WTC11 (cell line): ENCODE measurements around the gene OR10R2. TPM values are rescaled to one million over a fixed set of nuclear protein-coding genes. Genes with fewer than 3 reads are reported as not detected.

Experiments
- ATAC-seq: fragments of 200-7000 bp; cut with Tn5 transposase; 2 replicates; pipeline ENCODE4 v1.10.0; 2021; ENCODE audit warnings: mild to moderate bottlenecking, moderate library complexity
- CTCF ChIA-PET: fragments of 300-600 bp; sonication (Branson Sonifier 250); formaldehyde crosslinking; loops from one replicate; lab custom pipeline; 2021; ENCODE audit warnings: antibody characterized with exemption; lab: Charles Lee
- POLR2A ChIA-PET: fragments of 350-600 bp; sonication (Branson Sonifier 250); formaldehyde crosslinking; loops from one replicate; lab custom pipeline; 2021; ENCODE audit warnings: antibody characterized with exemption; lab: Charles Lee
- DNase-seq: peaks from one replicate; pipeline ENCODE4 v3.0.0; 2021; ENCODE audit warnings: low spot score
- H3K27ac Mint-ChIP-seq: 2 replicates; pipeline ENCODE4 v1.8.0; 2021; ENCODE audit warnings: mixed read lengths
- H3K27me3 Mint-ChIP-seq: 2 replicates; pipeline ENCODE4 v1.8.0; 2021; ENCODE audit warnings: low read depth, mild to moderate bottlenecking, moderate library complexity, mixed read lengths
- H3K36me3 Mint-ChIP-seq: 2 replicates; pipeline ENCODE4 v1.8.0; 2021; ENCODE audit warnings: mixed read lengths
- H3K4me1 Mint-ChIP-seq: 2 replicates; pipeline ENCODE4 v1.8.0; 2022; ENCODE audit warnings: mixed read lengths
- H3K4me3 Mint-ChIP-seq: 2 replicates; pipeline ENCODE4 v1.8.0; 2021; ENCODE audit warnings: mild to moderate bottlenecking, moderate library complexity, mixed read lengths
- H3K9me3 Mint-ChIP-seq: 2 replicates; pipeline ENCODE4 v1.8.0; 2021; ENCODE audit warnings: mixed read lengths
- CBFB ChIP-seq: sonication (generic); formaldehyde crosslinking; IDR thresholded peaks from 2 replicates; pipeline ENCODE4 v1.8.1; 2022; ENCODE audit warnings: mild to moderate bottlenecking, low read depth, missing genetic modification reagents
- ELF4 ChIP-seq: sonication (generic); formaldehyde crosslinking; IDR thresholded peaks from 2 replicates; pipeline ENCODE4 v1.8.1; 2022; ENCODE audit warnings: low read depth, mild to moderate bottlenecking, moderate library complexity, missing genetic modification reagents
- ERG ChIP-seq: fragments of 250-450 bp; sonication (Bioruptor Pico); IDR thresholded peaks from 2 replicates; pipeline ENCODE4 v1.8.0; 2021; ENCODE audit warnings: mild to moderate bottlenecking
- FOXJ3 ChIP-seq: sonication (generic); formaldehyde crosslinking; IDR thresholded peaks from 2 replicates; pipeline ENCODE4 v1.9.0; 2021; ENCODE audit warnings: missing genetic modification reagents, mild to moderate bottlenecking, borderline replicate concordance
- FOXK1 ChIP-seq: sonication (generic); formaldehyde crosslinking; IDR thresholded peaks from 2 replicates; pipeline ENCODE4 v1.8.0; 2022; ENCODE audit warnings: mild to moderate bottlenecking, moderate library complexity, missing genetic modification reagents
- FOXP4 ChIP-seq: sonication (generic); formaldehyde crosslinking; IDR thresholded peaks from 2 replicates; pipeline ENCODE4 v1.8.0; 2022; ENCODE audit warnings: mild to moderate bottlenecking, missing genetic modification reagents
- GRHL2 ChIP-seq: fragments of 250-450 bp; sonication (Bioruptor Pico); IDR thresholded peaks from 2 replicates; pipeline ENCODE4 v1.8.0; 2022; ENCODE audit warnings: mild to moderate bottlenecking, moderate library complexity; ENCODE audit not compliant: insufficient replicate concordance, severe bottlenecking
- GTF2I ChIP-seq: fragments of 250-450 bp; sonication (Bioruptor Pico); conservative IDR thresholded peaks from 2 replicates; pipeline ENCODE4 v1.4.0; 2021; ENCODE audit warnings: mild to moderate bottlenecking
- SP1 ChIP-seq: sonication (generic); formaldehyde crosslinking; conservative IDR thresholded peaks from 2 replicates; pipeline ENCODE4 v1.8.1; 2022; ENCODE audit warnings: missing genetic modification reagents
- TP53 ChIP-seq: sonication (generic); formaldehyde crosslinking; IDR thresholded peaks from 2 replicates; pipeline ENCODE4 v1.8.1; 2023; ENCODE audit warnings: mild to moderate bottlenecking, missing genetic modification reagents
- ZNF263 ChIP-seq: sonication (generic); formaldehyde crosslinking; IDR thresholded peaks from 2 replicates; pipeline ENCODE4 v1.8.1; 2022; ENCODE audit warnings: low read depth, mild to moderate bottlenecking, moderate library complexity, missing genetic modification reagents
- ZNF281 ChIP-seq: sonication (generic); formaldehyde crosslinking; IDR thresholded peaks from 2 replicates; pipeline ENCODE4 v1.8.0; 2023; ENCODE audit warnings: mild to moderate bottlenecking, missing genetic modification reagents
- ZNF532 ChIP-seq: fragments of 250-450 bp; sonication (Bioruptor Pico); IDR thresholded peaks from 2 replicates; pipeline ENCODE4 v1.9.0; 2021; ENCODE audit warnings: mild to moderate bottlenecking, borderline replicate concordance
- ZNF671 ChIP-seq: fragments of 250-450 bp; sonication (Bioruptor Pico); IDR thresholded peaks from 2 replicates; pipeline ENCODE4 v1.8.0; 2021; ENCODE audit warnings: mild to moderate bottlenecking
- total RNA-seq: library from RNA; stranded (reverse); gene quantifications from 3 replicates; pipeline ENCODE4 v1.2.3, GENCODE V29; 2021

The OR10R2 gene
- total RNA-seq, 1 experiment from 2014 or later: not detected

- H3K9me3 Mint-ChIP-seq: no peaks in the 10 kb centered on the region
- TF ChIP-seq ZNF671 (CRISPR knock-in tag): no peak
- no peak for TF ChIP-seq GTF2I
- no peak for TF ChIP-seq ELF4 (CRISPR knock-in tag)
- no peak for TF ChIP-seq ERG
- TF ChIP-seq FOXJ3 (CRISPR knock-in tag): no peak
- no peak for TF ChIP-seq TP53 (CRISPR knock-in tag)
- TF ChIP-seq FOXK1 (CRISPR knock-in tag): no peak
- TF ChIP-seq, all 79 proteins: peak for 0
- Mint-ChIP-seq H3K27ac (no peak overlapping the region), H3K4me3 (no peak overlapping the region), H3K4me1 (peaks cover 16% of the 10 kb centered on the region), H3K36me3 (no peaks in the 10 kb centered on the region), H3K27me3 (no peaks in the 10 kb centered on the region)
- ChIA-PET POLR2A (no interaction called here), CTCF (interaction anchor here (1.5 kb wide), 1 partner anchor 496 kb away, joined by 3 read pairs; no protein-coding TSS in a partner anchor)
- no peak for DNase-seq
- ATAC-seq: no peak
Observed at GRCh38 chr1:158509471-158510156, 37.6 kb downstream of the OR10R2 start.

- no peaks in the 10 kb centered on the region for H3K36me3 Mint-ChIP-seq
- CTCF ChIA-PET: no interaction called here
- ATAC-seq (no peak), DNase-seq (no peak)
- POLR2A ChIA-PET: no interaction called here
- no peaks in the 10 kb centered on the region for H3K9me3 Mint-ChIP-seq
- no peak overlapping the region for H3K4me3 Mint-ChIP-seq
- TF ChIP-seq FOXP4 (no peak), GRHL2 (CRISPR knock-in tag) (no peak), ZNF263 (CRISPR knock-in tag) (no peak), ZNF532 (CRISPR knock-in tag) (no peak), CBFB (CRISPR knock-in tag) (no peak), ZNF281 (no peak), SP1 (CRISPR knock-in tag) (no peak)
- peaks cover 16% of the 10 kb centered on the region for H3K4me1 Mint-ChIP-seq
- no peak overlapping the region for H3K27ac Mint-ChIP-seq
- H3K27me3 Mint-ChIP-seq: no peaks in the 10 kb centered on the region
Observed at GRCh38 chr1:158516966-158517365, 44.9 kb downstream of the OR10R2 start.
